Measurements from ENCODE around the gene LRP1. TPM values are rescaled to one million over a fixed set of nuclear protein-coding genes. Genes with fewer than 3 reads are reported as not detected.
A peak's percentile ranks its signal among the peaks of the same experiment; 100 is the strongest.
"Not testable (repeated sequence)": the region's sequence is repeated elsewhere in the genome, so short reads cannot be mapped to it uniquely, and the experiment has no call there.

Gene LRP1
- total RNA-seq, 2 donors from 2014 or later: 663 to 755 TPM

DNA sequence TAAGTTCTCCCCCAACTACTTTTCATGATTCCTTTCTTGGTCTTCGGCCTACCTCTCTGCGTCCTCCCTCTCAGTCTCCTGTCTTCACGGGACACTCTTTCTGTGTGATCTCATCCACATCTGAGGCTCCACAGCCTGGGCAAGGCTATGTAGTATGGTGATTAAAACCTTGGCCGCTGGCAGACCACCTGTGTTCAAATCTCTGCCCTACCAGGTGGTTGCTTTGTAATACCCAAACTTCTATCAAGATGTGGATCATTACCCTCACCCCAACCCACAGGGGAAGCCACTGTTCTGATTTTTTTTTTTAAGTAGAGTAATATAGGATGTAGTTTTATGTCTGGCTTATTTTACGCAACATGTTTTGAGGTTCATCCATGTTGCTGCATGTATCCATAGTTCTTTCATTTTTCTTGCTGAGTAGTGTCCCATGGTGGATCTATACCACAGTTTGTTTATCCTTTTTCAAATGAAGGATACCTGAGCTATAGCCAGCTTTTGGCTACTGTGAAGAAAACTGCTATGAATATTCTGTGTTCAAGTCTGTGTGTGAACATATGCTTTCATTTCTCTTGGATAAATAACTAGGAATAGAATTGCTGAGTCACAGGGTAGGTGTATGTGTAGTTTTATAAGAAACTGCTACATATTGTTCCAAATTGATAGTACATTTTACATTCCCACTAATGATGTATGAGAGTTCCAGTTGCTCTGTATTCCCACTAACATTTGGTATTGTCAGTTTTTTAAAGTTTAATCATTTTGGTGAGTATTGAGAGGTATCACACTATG is 8.8 kb upstream of the LRP1 start:
- Histone ChIP-seq H3K27me3 (replicated peaks; ENCODE audit: insufficient read depth) (no peaks in the 10 kb centered on the region), H3K4me3 (no peak overlapping the region), H3K9me3 (no peaks in the 10 kb centered on the region), H3K4me1 (ENCODE audit: control insufficient read depth in 1 of 2, low read depth in 2 of 2) (peaks cover 0 to 14% of the 10 kb centered on the region in 2 donors), H3K36me3 (no peaks in the 10 kb centered on the region), H3K27ac (no peak overlapping the region)
- DNase-seq (ENCODE audit: low spot score) (no peak), ATAC-seq (ENCODE audit: insufficient number of reproducible peaks, low FRiP score, low read depth) (no peak)
- no peak for TF ChIP-seq CTCF (IDR thresholded peaks at IDR 0.05)

- not testable (repeated sequence) for H3K27me3 ChIP-seq (replicated peaks; ENCODE audit: insufficient read depth); H3K9me3 ChIP-seq
- peaks cover 0 to 14% of the 10 kb centered on the region in 2 donors for H3K4me1 ChIP-seq (ENCODE audit: control insufficient read depth in 1 of 2, low read depth in 2 of 2)
These were observed 7.6 kb upstream of the LRP1 start for GRCh38 chr12:57120718-57121117.

DNA sequence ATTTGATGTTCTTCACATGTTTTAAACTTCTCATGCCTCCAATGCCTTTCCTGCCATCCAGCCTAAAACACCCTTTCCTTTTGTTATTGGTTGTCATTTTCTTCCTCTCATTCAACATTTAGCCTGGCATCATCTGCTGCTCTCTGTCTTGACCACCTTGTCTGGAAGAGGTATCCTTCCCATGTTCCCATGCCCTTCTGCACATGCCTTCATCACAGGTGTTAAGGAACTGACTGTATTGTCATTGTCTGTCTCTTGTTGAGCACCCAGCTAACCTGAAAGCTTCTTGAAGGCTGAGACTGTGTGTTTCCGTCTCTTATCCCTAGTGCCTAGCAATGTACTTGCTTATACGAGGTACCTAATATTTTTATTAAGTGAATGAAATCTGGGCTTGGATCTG is 4.5 kb upstream of the LRP1 start:
- Histone ChIP-seq H3K27ac (no peak overlapping the region), H3K36me3 (no peaks in the 10 kb centered on the region), H3K27me3 (replicated peaks; ENCODE audit: insufficient read depth) (no peaks in the 10 kb centered on the region), H3K4me3 (no peak overlapping the region), H3K9me3 (no peaks in the 10 kb centered on the region), H3K4me1 (ENCODE audit: control insufficient read depth in 1 of 2, low read depth in 2 of 2) (peaks cover 7 to 18% of the 10 kb centered on the region in 2 donors)
- ATAC-seq (ENCODE audit: insufficient number of reproducible peaks, low FRiP score, low read depth) (no peak), DNase-seq (ENCODE audit: low spot score) (no peak)
- no peak for TF ChIP-seq CTCF (IDR thresholded peaks at IDR 0.05)

More at GRCh38 chr12:57120718-57121117, 7.6 kb upstream of the LRP1 start:
- DNase-seq (ENCODE audit: low spot score); H3K36me3 ChIP-seq; H3K4me3 ChIP-seq; H3K27ac ChIP-seq; ATAC-seq (ENCODE audit: insufficient number of reproducible peaks, low FRiP score, low read depth): not testable (repeated sequence)

DNA sequence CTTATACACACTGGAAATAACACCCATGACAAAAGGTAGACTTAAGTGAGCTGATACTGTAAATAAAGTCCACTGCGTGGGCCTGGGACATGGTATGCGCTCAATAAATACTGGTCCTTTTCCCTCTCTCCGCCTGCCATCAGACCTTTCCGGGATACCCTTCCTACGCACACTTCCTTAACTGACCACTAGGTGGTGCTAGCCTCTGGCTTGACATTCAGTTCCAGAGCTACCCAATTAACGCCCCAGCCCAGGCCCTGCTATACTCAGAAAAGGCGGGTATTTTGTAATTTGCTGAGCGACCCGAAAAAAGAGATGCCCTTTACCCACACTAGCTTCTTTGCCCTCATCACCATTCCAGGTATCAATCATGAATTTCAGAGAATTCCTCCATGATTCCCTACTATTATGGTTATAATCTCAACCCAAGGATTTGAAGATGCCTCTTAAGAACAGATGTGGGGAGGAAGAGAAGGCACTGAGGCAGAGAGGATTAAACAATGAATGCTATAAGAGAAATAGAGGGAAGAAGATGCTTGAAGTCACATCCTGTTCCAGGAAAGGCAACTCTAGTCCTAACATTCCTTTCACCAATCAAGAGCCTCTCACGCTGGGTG is 3.9 kb upstream of the LRP1 start:
- H3K4me1 ChIP-seq (ENCODE audit: control insufficient read depth in 1 of 2, low read depth in 2 of 2): peaks cover 7 to 12% of the 10 kb centered on the region in 2 donors
- no peaks in the 10 kb centered on the region for H3K36me3 ChIP-seq
- H3K27me3 ChIP-seq (replicated peaks; ENCODE audit: insufficient read depth): no peaks in the 10 kb centered on the region
- DNase-seq (ENCODE audit: low spot score) (no peak), ATAC-seq (ENCODE audit: insufficient number of reproducible peaks, low FRiP score, low read depth) (no peak)
- no peak overlapping the region for H3K27ac ChIP-seq
- no peak overlapping the region for H3K4me3 ChIP-seq
- TF ChIP-seq CTCF (IDR thresholded peaks at IDR 0.05): peak; percentile 97
- no peaks in the 10 kb centered on the region for H3K9me3 ChIP-seq

DNA sequence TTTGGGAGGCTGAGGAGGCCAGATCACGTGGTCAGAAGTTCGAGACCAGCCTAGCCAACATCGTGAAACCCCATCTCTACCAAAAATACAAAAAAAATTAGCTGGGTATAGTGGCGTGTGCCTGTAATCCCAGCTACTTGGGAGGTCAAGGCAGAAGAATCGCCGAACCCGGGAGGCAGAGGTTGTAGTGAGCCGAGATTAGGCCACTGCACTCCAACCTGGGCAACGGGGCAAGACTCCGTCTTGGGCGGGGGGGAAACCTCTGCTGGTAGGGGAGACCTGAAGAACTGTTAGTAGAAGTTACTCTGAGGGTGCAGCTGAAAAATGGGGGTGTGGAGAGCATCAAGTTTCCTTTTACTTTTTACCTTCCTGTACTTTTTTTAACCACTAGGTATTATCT is 2.2 kb upstream of the LRP1 start:
- H3K4me3 ChIP-seq: no peak overlapping the region
- H3K27ac ChIP-seq: no peak overlapping the region
- no peak for ATAC-seq (ENCODE audit: insufficient number of reproducible peaks, low FRiP score, low read depth)
- H3K27me3 ChIP-seq (replicated peaks; ENCODE audit: insufficient read depth): no peaks in the 10 kb centered on the region
- TF ChIP-seq CTCF (IDR thresholded peaks at IDR 0.05): no peak
- no peaks in the 10 kb centered on the region for H3K36me3 ChIP-seq
- H3K9me3 ChIP-seq: no peaks in the 10 kb centered on the region
- peaks cover 11 to 19% of the 10 kb centered on the region in 2 donors for H3K4me1 ChIP-seq (ENCODE audit: control insufficient read depth in 1 of 2, low read depth in 2 of 2)
- no peak for DNase-seq (ENCODE audit: low spot score)
